ENCODE measurements around the gene ZNRF2.

ZNRF2 gene

DNA sequence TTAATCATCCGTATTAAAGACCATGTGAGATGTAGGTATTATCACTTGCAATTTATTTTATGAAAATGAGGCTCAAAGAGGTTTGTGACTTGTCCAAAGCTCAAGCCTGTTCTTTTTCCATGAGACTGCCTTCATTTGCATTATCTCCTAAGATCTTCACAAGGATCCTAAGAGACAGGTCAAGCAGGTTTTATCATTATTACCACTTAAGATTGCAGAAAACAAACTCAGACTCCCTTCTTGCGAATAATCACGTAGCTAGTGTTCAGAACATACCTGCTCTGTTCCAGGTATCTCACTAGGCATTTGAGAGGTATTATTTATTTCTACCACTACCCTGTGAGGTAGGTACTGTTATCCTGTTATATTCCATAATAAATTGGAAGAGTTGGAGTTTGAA, 64.8 kb downstream of the ZNRF2 start:
- DNase-seq (ENCODE audit: low read depth, low spot score) = no peak
- TF ChIP-seq FOXP2 (optimal IDR thresholded peaks at IDR 0.05; ENCODE audit: control extremely low read depth, extremely low read length, insufficient read depth) (no peak), POLR2AphosphoS5 (IDR thresholded peaks at IDR 0.05; ENCODE audit: borderline replicate concordance, low read depth, low read length) (no peak), EZH2 (IDR thresholded peaks at IDR 0.05) (no peak)
- no peaks in the 10 kb centered on the region for H3K9me3 ChIP-seq (ENCODE audit: low read depth, low read length)
- H3K9ac ChIP-seq (ENCODE audit: insufficient read length) = peak overlapping the region; percentile 68
- peak overlapping the region; percentile 47 for H3K4me3 ChIP-seq
- peak overlapping the region; percentile 98 for H3K27ac ChIP-seq
- H3K36me3 ChIP-seq (ENCODE audit: insufficient read depth, low read length) = no peaks in the 10 kb centered on the region

DNA sequence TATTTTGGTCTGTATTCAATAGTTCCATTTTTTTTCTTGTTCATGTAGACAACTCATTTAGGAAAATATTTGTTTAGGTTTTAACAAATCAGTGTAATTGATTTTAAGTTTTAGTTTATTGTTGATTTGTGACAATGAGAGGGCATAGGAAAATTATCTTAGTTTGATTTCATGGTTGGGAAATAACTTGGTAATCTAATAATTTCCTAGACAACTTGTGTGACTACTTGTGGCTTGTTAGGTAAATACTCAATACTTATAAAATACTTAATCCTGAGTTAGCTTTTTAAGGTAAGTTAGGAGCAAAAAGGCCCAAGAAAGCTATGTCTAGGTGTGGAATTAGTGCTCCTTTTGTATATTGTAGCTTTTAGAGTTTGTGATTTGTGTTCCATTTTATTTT, 65.4 kb downstream of the ZNRF2 start:
- Histone ChIP-seq H3K4me3 (peak overlapping the region; percentile 47; the same call in 1 of the 2 replicates), H3K36me3 (ENCODE audit: insufficient read depth, low read length) (no peaks in the 10 kb centered on the region), H3K9ac (ENCODE audit: insufficient read length) (peak overlapping the region; percentile 42), H3K27ac (peak overlapping the region; percentile 98), H3K9me3 (ENCODE audit: low read depth, low read length) (no peaks in the 10 kb centered on the region)
- TF ChIP-seq FOXP2 (optimal IDR thresholded peaks at IDR 0.05; ENCODE audit: control extremely low read depth, extremely low read length, insufficient read depth) = no peak
- TF ChIP-seq EZH2 (IDR thresholded peaks at IDR 0.05) = no peak
- no peak for TF ChIP-seq POLR2AphosphoS5 (IDR thresholded peaks at IDR 0.05; ENCODE audit: borderline replicate concordance, low read depth, low read length)
- DNase-seq (ENCODE audit: low read depth, low spot score) = no peak

DNA sequence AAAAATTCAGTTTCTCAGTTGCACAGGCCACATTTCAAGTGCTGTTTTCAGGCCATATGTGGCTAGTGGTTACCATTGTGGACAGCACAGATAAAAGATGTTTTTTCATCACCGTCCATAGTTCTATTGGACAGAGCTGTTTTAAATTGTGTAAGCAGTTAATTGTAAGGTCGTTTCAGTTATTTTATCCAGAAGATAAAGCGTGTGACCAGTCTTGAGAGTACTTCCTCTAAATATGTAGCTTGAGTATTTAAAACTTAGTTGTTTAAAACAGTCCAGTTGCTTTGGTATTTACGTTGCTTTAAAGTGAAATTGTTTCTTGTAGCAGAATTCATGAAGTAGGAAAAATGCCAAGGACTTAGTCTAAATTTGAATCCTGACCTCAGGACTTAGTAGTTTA, 66.9 kb downstream of the ZNRF2 start:
- TF ChIP-seq FOXP2 (optimal IDR thresholded peaks at IDR 0.05; ENCODE audit: control extremely low read depth, extremely low read length, insufficient read depth) (no peak), POLR2AphosphoS5 (IDR thresholded peaks at IDR 0.05; ENCODE audit: borderline replicate concordance, low read depth, low read length) (no peak), EZH2 (IDR thresholded peaks at IDR 0.05) (no peak)
- Histone ChIP-seq H3K27ac (peak overlapping the region; percentile 98), H3K36me3 (ENCODE audit: insufficient read depth, low read length) (no peaks in the 10 kb centered on the region), H3K9me3 (ENCODE audit: low read depth, low read length) (no peaks in the 10 kb centered on the region), H3K9ac (ENCODE audit: insufficient read length) (peak overlapping the region; percentile 42), H3K4me3 (peak overlapping the region; percentile 56)
- no peak for DNase-seq (ENCODE audit: low read depth, low spot score)

GRCh38 chr7:30351724-30352123, 67.3 kb downstream of the ZNRF2 start:
- no peak for DNase-seq (ENCODE audit: low read depth, low spot score)
- H3K36me3 ChIP-seq (ENCODE audit: insufficient read depth, low read length) = no peaks in the 10 kb centered on the region
- peak overlapping the region; percentile 98 for H3K27ac ChIP-seq
- TF ChIP-seq EZH2 (IDR thresholded peaks at IDR 0.05) (no peak), POLR2AphosphoS5 (IDR thresholded peaks at IDR 0.05; ENCODE audit: borderline replicate concordance, low read depth, low read length) (no peak), FOXP2 (optimal IDR thresholded peaks at IDR 0.05; ENCODE audit: control extremely low read depth, extremely low read length, insufficient read depth) (no peak)
- H3K4me3 ChIP-seq = peak overlapping the region; percentile 56
- H3K9me3 ChIP-seq (ENCODE audit: low read depth, low read length) = no peaks in the 10 kb centered on the region
- H3K9ac ChIP-seq (ENCODE audit: insufficient read length) = peak overlapping the region; percentile 42

DNA sequence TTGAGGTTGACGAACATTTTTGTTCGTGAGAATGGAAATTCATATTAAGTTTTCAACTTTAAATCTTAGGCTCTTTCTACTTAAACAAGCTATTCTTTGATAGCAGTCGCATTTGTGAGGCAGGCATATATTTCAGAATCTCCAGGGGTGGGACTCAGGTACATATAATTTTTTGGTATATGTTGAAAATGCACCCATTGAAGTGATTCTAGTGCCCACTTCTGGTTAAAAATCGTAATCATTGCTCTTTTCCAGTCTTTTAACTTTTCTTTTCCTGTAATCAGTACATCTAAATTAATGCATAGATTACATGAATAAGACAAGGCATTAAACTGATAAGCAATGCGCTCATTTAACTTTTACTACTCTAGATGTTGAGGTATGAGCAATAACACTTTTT, 67.8 kb downstream of the ZNRF2 start:
- Histone ChIP-seq H3K27ac (peak overlapping the region; percentile 98), H3K4me3 (peak overlapping the region; percentile 56; the same call in 1 of the 2 replicates), H3K9ac (ENCODE audit: insufficient read length) (no peak overlapping the region), H3K36me3 (ENCODE audit: insufficient read depth, low read length) (0 out of 2 replicates have a peak, but pooled peaks cover 3% of the 10 kb centered on the region), H3K9me3 (ENCODE audit: low read depth, low read length) (no peaks in the 10 kb centered on the region)
- DNase-seq (ENCODE audit: low read depth, low spot score) = no peak
- TF ChIP-seq POLR2AphosphoS5 (IDR thresholded peaks at IDR 0.05; ENCODE audit: borderline replicate concordance, low read depth, low read length) = no peak

DNA sequence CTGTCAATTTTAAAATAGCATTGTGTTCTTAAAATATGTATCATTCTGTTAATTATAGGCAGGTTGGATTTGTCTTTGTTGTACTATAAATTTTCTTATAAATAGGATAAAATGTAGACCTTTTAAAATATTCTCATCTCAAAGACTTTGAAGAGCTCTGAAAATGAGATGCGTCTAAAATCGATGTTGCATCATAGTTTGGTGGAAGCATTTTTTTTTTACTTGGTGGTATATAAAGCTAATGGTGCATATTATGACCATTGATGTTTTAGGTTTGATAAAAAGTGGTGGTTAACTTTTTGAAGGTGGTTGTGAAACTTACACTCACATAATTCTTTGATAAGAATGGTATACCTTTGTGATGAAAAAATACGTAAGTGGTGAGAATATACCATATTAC, 69.1 kb downstream of the ZNRF2 start:
- 0 out of 2 replicates have a peak, but pooled peaks cover 3% of the 10 kb centered on the region for H3K36me3 ChIP-seq (ENCODE audit: insufficient read depth, low read length)
- TF ChIP-seq POLR2AphosphoS5 (IDR thresholded peaks at IDR 0.05; ENCODE audit: borderline replicate concordance, low read depth, low read length) = no peak
- no peak for TF ChIP-seq EZH2 (IDR thresholded peaks at IDR 0.05)
- no peak for TF ChIP-seq FOXP2 (optimal IDR thresholded peaks at IDR 0.05; ENCODE audit: control extremely low read depth, extremely low read length, insufficient read depth)
- H3K9ac ChIP-seq (ENCODE audit: insufficient read length) = peak overlapping the region; percentile 35
- H3K9me3 ChIP-seq (ENCODE audit: low read depth, low read length) = no peaks in the 10 kb centered on the region
- peak overlapping the region; percentile 98 for H3K27ac ChIP-seq
- no peak for DNase-seq (ENCODE audit: low read depth, low spot score)
- H3K4me3 ChIP-seq = peak overlapping the region; percentile 30; the same call in 1 of the 2 replicates

DNA sequence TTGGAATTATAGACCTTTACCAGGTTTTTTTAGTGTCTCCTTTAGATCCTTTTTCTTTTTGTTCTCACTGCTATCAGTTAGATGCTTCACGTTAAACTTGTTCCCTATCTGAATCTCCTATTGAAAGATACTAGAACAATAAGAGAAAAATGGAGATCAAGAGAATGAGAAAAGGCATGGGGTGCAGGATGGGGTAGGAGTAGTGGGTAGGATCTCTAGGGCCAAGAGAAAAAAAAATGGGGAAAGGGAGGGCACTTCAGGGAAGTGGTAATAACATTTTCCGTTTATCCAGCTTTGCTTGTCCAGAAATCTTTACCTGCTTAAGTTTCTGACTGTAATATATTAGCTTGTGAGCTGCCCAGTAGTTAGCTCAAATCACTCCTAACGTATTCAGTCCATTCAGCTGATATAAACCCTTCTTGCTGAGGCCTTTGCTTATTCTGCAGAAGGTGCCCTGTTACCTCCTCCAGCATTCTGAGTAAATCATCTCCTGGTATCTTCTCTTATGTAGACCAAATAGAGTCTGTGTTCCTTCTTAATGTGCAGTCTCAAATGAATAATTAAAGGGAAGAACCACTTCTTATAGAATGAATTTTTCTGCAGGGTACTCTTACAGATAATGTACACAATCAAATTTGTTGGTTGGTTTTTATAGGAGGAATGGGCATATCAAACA, 69.7 kb downstream of the ZNRF2 start:
- 0 out of 2 replicates have a peak, but pooled peaks cover 3% of the 10 kb centered on the region for H3K36me3 ChIP-seq (ENCODE audit: insufficient read depth, low read length)
- peak overlapping the region; percentile 30; the same call in 1 of the 2 replicates for H3K4me3 ChIP-seq
- H3K27ac ChIP-seq = peak overlapping the region; percentile 98
- TF ChIP-seq POLR2AphosphoS5 (IDR thresholded peaks at IDR 0.05; ENCODE audit: borderline replicate concordance, low read depth, low read length) = no peak
- no peak for TF ChIP-seq EZH2 (IDR thresholded peaks at IDR 0.05)
- no peak for TF ChIP-seq FOXP2 (optimal IDR thresholded peaks at IDR 0.05; ENCODE audit: control extremely low read depth, extremely low read length, insufficient read depth)
- H3K9ac ChIP-seq (ENCODE audit: insufficient read length) = no peak overlapping the region
- DNase-seq (ENCODE audit: low read depth, low spot score) = no peak
- no peaks in the 10 kb centered on the region for H3K9me3 ChIP-seq (ENCODE audit: low read depth, low read length)

DNA sequence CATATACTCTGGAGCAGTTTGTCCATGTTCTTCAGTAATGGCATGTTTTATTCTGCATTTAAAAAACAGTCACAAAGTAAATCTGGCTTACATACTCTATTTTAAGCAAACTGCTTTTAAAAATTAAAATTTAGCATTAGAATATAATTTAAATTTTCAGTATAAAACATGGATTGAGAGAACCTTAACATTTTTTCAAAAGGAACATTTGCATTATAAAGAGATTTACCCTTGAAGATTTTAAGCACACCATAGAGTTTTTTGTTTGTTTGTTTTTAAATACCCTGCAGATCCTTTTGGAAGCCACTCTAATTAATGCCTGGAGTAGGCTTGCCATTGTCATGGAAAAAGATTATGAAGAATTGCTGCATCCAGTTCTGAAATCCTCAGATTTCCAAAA, 70.4 kb downstream of the ZNRF2 start:
- TF ChIP-seq EZH2 (IDR thresholded peaks at IDR 0.05) (no peak), POLR2AphosphoS5 (IDR thresholded peaks at IDR 0.05; ENCODE audit: borderline replicate concordance, low read depth, low read length) (no peak), FOXP2 (optimal IDR thresholded peaks at IDR 0.05; ENCODE audit: control extremely low read depth, extremely low read length, insufficient read depth) (no peak)
- no peak overlapping the region for H3K9ac ChIP-seq (ENCODE audit: insufficient read length)
- no peak for DNase-seq (ENCODE audit: low read depth, low spot score)
- 0 out of 2 replicates have a peak, but pooled peaks cover 3% of the 10 kb centered on the region for H3K36me3 ChIP-seq (ENCODE audit: insufficient read depth, low read length)
- H3K27ac ChIP-seq = no peak overlapping the region; the same call in none of the 2 replicates
- no peaks in the 10 kb centered on the region for H3K9me3 ChIP-seq (ENCODE audit: low read depth, low read length)
- H3K4me3 ChIP-seq = no peak overlapping the region

All from SK-N-MC (cell line).